HK-2 (cell line): ENCODE measurements around the gene MUC2.

Source experiments
- DNase-seq: peaks from one replicate; pipeline ENCODE4 v3.0.0-alpha.2; 2018; ENCODE audit not compliant: unreplicated experiment

MUC2 gene

GRCh38 chr11:1121813-1122663 lies 47.4 kb downstream of the MUC2 start:
- DNase-seq, result no peak

GRCh38 chr11:1122664-1123002 lies 48.0 kb downstream of the MUC2 start:
- no peak for DNase-seq

DNA sequence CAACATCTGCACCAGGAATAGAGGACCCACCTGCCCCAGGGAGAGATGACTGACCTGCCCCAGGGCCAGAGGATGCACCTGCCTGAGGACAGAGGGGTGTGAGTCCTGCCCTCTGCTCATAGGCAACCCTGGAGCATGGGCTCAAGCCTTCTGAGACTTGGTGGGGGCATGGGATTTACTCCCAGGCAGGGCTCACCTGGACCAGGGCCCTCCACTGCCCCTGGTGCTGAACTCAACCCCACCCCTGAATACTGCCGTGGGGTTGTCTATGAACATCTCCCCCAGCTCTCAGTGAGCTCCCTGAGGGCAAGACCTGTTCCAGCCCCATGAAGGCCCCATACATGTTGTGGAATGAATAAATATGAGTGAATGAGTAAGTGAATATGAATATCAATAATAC lies 49.3 kb downstream of the MUC2 start:
- no peak for DNase-seq
